Measurements from ENCODE around the gene SLX1A. TPM values are rescaled to one million over a fixed set of nuclear protein-coding genes. Genes with fewer than 3 reads are reported as not detected.
"Not testable (repeated sequence)": the region's sequence is repeated elsewhere in the genome, so short reads cannot be mapped to it uniquely, and the experiment has no call there.

SLX1A gene
- total RNA-seq, 1 experiment from 2014 or later = 37.1 TPM

DNA sequence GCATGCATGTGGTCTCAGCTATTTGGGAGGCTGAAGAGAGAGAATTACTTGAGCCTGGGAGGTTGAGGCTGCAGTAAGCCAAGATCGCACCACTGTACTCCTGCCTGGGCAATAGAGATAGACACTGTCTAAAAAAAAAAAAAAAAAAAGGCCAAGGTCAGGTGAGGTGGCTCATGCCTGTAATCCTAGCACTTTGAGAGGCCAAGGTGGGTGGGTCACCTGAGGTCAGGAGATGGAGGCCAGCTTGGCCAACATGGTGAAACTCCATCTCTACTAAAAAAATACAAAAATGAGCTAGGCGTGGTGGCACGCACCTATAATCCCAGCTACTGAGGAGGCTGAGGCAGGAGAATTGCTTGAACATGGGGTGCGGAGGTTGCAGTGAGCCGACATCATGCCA is 38.5 kb upstream of the SLX1A start:
- TF ChIP-seq, protein P1, sequence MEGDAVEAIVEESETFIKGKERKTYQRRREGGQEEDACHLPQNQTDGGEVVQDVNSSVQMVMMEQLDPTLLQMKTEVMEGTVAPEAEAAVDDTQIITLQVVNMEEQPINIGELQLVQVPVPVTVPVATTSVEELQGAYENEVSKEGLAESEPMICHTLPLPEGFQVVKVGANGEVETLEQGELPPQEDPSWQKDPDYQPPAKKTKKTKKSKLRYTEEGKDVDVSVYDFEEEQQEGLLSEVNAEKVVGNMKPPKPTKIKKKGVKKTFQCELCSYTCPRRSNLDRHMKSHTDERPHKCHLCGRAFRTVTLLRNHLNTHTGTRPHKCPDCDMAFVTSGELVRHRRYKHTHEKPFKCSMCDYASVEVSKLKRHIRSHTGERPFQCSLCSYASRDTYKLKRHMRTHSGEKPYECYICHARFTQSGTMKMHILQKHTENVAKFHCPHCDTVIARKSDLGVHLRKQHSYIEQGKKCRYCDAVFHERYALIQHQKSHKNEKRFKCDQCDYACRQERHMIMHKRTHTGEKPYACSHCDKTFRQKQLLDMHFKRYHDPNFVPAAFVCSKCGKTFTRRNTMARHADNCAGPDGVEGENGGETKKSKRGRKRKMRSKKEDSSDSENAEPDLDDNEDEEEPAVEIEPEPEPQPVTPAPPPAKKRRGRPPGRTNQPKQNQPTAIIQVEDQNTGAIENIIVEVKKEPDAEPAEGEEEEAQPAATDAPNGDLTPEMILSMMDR (IDR thresholded peaks at IDR 0.05; ENCODE audit: unreplicated experiment) = no peak
- Mint-ChIP-seq H3K27ac (ENCODE audit: low read depth, unreplicated experiment) (no peak overlapping the region), H3K36me3 (ENCODE audit: insufficient read depth, unreplicated experiment) (no peaks in the 10 kb centered on the region), H3K27me3 (ENCODE audit: insufficient read depth, unreplicated experiment) (no peaks in the 10 kb centered on the region), H3K9me3 (ENCODE audit: unreplicated experiment) (no peaks in the 10 kb centered on the region), H3K4me3 (ENCODE audit: unreplicated experiment) (no peak overlapping the region), H3K4me1 (ENCODE audit: insufficient read depth, unreplicated experiment) (no peaks in the 10 kb centered on the region)
- no peak for DNase-seq (ENCODE audit: unreplicated experiment)
- ChIA-PET CTCF (interaction anchor here (1.0 kb wide), 1 partner anchor 31 kb away, joined by 5 read pairs; no protein-coding TSS in a partner anchor), POLR2A (interaction anchor here (1.5 kb wide), 1 partner anchor 31 kb away, joined by 3 read pairs; no protein-coding TSS in a partner anchor)
- BruUV-seq (replicated peaks) = no TSS peak
- intact Hi-C loops (cut with micrococcal nuclease) = no loop called here

DNA sequence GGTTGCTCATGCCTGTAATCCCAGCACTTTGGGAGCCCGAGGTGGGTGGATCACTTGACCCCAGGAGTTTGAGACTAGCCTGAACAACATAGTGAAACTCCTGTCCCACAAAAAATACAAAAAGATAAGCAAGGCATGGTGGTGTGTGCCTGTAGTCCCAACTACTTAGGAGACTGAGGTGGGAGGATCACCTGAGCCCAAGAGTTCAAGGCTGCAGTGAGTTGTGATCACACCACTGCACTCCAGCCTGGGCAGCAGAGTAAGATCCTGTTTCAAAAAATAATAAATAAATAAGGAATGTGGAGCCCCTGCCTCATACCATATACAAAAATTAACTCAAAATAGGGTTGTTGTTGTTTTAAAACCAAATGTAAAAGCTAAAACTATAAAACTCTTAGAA is 36.5 kb upstream of the SLX1A start:
- ChIA-PET CTCF (no interaction called here), POLR2A (interaction anchor here (0.6 kb wide), 1 partner anchor 10 kb away, joined by 3 read pairs; no protein-coding TSS in a partner anchor)
- no peaks in the 10 kb centered on the region for H3K4me1 Mint-ChIP-seq (ENCODE audit: insufficient read depth, unreplicated experiment)
- TF ChIP-seq, protein P1 (IDR thresholded peaks at IDR 0.05; ENCODE audit: unreplicated experiment) = no peak
- no peak overlapping the region for H3K27ac Mint-ChIP-seq (ENCODE audit: low read depth, unreplicated experiment)
- no peaks in the 10 kb centered on the region for H3K27me3 Mint-ChIP-seq (ENCODE audit: insufficient read depth, unreplicated experiment)
- intact Hi-C loops (cut with micrococcal nuclease) = no loop called here
- no peaks in the 10 kb centered on the region for H3K36me3 Mint-ChIP-seq (ENCODE audit: insufficient read depth, unreplicated experiment)
- no TSS peak for BruUV-seq (replicated peaks)
- no peak overlapping the region for H3K4me3 Mint-ChIP-seq (ENCODE audit: unreplicated experiment)
- DNase-seq (ENCODE audit: unreplicated experiment) = no peak
- H3K9me3 Mint-ChIP-seq (ENCODE audit: unreplicated experiment) = no peaks in the 10 kb centered on the region

DNA sequence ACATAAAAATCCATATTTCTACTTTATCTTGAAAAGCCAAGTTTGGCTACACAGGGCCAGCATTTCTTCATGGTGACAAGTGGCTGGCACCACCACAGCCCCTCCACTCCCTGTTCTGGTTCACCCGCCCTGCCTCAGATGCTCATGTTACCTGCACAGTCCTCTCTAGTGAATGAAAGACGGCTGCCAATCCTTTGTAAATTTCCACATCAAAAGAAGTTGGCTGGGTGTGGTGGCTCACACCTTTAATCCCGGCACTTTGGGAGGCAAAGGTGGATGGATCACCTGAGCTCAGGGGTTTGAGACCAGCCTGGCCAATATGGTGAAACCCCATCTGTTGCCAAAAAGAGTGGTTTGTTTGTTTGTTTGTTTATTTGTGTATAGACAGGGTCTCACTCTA is 30.1 kb upstream of the SLX1A start:
- TF ChIP-seq, protein P1 (IDR thresholded peaks at IDR 0.05; ENCODE audit: unreplicated experiment) = no peak
- Mint-ChIP-seq H3K27ac (ENCODE audit: low read depth, unreplicated experiment) (no peak overlapping the region), H3K27me3 (ENCODE audit: insufficient read depth, unreplicated experiment) (no peaks in the 10 kb centered on the region), H3K36me3 (ENCODE audit: insufficient read depth, unreplicated experiment) (no peaks in the 10 kb centered on the region), H3K4me1 (ENCODE audit: insufficient read depth, unreplicated experiment) (no peaks in the 10 kb centered on the region), H3K9me3 (ENCODE audit: unreplicated experiment) (no peaks in the 10 kb centered on the region), H3K4me3 (ENCODE audit: unreplicated experiment) (no peak overlapping the region)
- no TSS peak for BruUV-seq (replicated peaks)
- ChIA-PET POLR2A (no interaction called here), CTCF (no interaction called here)
- DNase-seq (ENCODE audit: unreplicated experiment) = no peak
- intact Hi-C loops (cut with micrococcal nuclease) = no loop called here

DNA sequence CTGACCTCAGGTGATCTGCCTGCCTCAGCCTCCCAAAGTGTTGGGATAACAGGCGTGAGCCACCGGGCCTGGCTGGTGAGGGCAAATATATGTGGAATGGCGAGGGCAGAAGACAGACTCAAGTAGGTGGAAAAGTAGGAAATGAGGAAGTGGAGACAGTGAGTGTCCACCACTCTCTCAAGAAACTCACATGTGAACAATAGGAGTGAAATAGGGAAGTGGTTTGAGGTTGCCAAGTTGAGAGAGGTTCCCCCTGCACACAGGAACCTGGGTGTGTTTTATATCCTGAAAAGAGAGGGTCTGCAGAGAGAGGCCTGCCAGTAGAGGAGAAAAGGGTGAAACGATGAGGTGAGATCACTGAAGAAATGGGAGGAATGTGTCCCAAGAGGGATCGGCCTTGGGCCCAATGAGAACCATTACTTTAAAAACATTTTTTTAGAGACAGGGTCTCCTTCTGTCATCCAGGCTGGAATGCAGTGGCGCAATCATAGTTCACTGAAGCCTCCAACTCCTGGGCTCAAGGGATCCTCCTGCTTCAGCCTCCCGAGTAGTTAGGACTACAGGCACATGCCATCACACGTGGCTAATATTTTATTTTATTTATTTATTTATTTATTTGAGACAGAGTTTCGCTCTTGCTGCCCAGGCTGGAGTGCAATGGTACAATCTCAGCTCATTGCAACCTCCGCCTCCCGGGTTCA is 27.3 kb upstream of the SLX1A start:
- no peaks in the 10 kb centered on the region for H3K9me3 Mint-ChIP-seq (ENCODE audit: unreplicated experiment)
- H3K4me1 Mint-ChIP-seq (ENCODE audit: insufficient read depth, unreplicated experiment) = no peaks in the 10 kb centered on the region
- no peaks in the 10 kb centered on the region for H3K27me3 Mint-ChIP-seq (ENCODE audit: insufficient read depth, unreplicated experiment)
- no peak overlapping the region for H3K4me3 Mint-ChIP-seq (ENCODE audit: unreplicated experiment)
- ChIA-PET CTCF (no interaction called here), POLR2A (interaction anchor here (0.7 kb wide), 1 partner anchor 9 kb away, joined by 3 read pairs; no protein-coding TSS in a partner anchor)
- no peaks in the 10 kb centered on the region for H3K36me3 Mint-ChIP-seq (ENCODE audit: insufficient read depth, unreplicated experiment)
- DNase-seq (ENCODE audit: unreplicated experiment) = no peak
- TF ChIP-seq, protein P1 (IDR thresholded peaks at IDR 0.05; ENCODE audit: unreplicated experiment) = no peak
- no TSS peak for BruUV-seq (replicated peaks)
- no peak overlapping the region for H3K27ac Mint-ChIP-seq (ENCODE audit: low read depth, unreplicated experiment)
- intact Hi-C loops (cut with micrococcal nuclease) = no loop called here

DNA sequence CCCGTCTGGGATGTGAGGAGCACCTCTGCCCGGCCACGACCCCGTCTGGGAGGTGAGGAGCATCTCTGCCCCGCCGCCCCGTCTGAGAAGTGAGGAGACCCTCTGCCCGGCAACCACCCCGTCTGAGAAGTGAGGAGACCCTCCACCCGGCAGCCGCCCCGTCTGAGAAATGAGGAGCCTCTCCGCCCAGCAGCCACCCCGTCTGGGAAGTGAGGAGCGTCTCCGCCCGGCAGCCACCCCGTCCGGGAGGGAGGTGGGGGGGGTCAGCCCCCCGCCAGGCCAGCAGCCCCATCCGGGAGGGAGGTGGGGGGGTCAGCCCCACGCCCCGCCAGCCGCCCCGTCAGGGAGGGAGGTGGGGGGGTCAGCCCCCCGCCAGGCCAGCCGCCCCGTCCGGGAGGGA is 24.9 kb upstream of the SLX1A start:
- POLR2A ChIA-PET; H3K36me3 Mint-ChIP-seq (ENCODE audit: insufficient read depth, unreplicated experiment); H3K4me3 Mint-ChIP-seq (ENCODE audit: unreplicated experiment); H3K27me3 Mint-ChIP-seq (ENCODE audit: insufficient read depth, unreplicated experiment); BruUV-seq (replicated peaks); H3K9me3 Mint-ChIP-seq (ENCODE audit: unreplicated experiment); H3K27ac Mint-ChIP-seq (ENCODE audit: low read depth, unreplicated experiment); intact Hi-C loops (cut with micrococcal nuclease); H3K4me1 Mint-ChIP-seq (ENCODE audit: insufficient read depth, unreplicated experiment); DNase-seq (ENCODE audit: unreplicated experiment); CTCF ChIA-PET: not testable (repeated sequence)

DNA sequence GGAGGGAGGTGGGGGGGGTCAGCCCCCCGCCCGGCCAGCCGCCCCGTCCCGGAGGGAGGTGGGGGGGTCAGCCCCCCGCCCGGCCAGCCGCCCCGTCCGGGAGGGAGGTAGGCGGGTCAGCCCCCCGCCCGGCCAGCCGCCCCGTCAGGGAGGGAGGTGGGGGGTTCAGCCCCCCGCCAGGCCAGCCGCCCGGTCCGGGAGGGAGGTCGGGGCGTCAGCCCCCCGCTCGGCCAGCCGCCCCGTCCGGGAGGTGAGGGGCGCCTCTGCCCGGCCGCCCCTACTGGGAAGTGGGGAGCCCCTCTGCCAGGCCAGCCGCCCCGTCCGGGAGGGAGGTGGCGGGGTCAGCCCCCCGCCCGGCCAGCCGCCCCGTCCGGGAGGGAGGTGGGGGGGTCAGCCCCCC is 24.3 kb upstream of the SLX1A start:
- intact Hi-C loops (cut with micrococcal nuclease); H3K27ac Mint-ChIP-seq (ENCODE audit: low read depth, unreplicated experiment); H3K4me3 Mint-ChIP-seq (ENCODE audit: unreplicated experiment); H3K36me3 Mint-ChIP-seq (ENCODE audit: insufficient read depth, unreplicated experiment); CTCF ChIA-PET; H3K9me3 Mint-ChIP-seq (ENCODE audit: unreplicated experiment); POLR2A ChIA-PET; H3K27me3 Mint-ChIP-seq (ENCODE audit: insufficient read depth, unreplicated experiment); BruUV-seq (replicated peaks); H3K4me1 Mint-ChIP-seq (ENCODE audit: insufficient read depth, unreplicated experiment); DNase-seq (ENCODE audit: unreplicated experiment): not testable (repeated sequence)

All from MCF 10A (cell line).